Natural killer cell (primary cell): ENCODE data around the gene TMIE. TPM values are rescaled to one million over a fixed set of nuclear protein-coding genes. Genes with fewer than 3 reads are reported as not detected.

ENCODE experiments used
- ATAC-seq, 3 donors: fragments of 150-1000 bp in 2 of 3; fragments of 200-7000 bp in 1 of 3; cut with Tn5 transposase; 1 replicate in 1 of 3; 2 replicates in 2 of 3; pipeline ENCODE4 v1.10.0; 2021; ENCODE audit warnings: mild to moderate bottlenecking in 2 of 3, moderate library complexity in 2 of 3
- DNase-seq, 2 donors: peaks; one replicate each; pipeline versions ENCODE4 v3.0.0 to v3.0.0-alpha.2; 2013 to 2021; ENCODE audit warnings: mixed read lengths in 1 of 2
- H3K27ac ChIP-seq: one replicate; pipeline ENCODE4 v1.5.1; 2013; ENCODE audit warnings: mild to moderate bottlenecking, low read length
- H3K27me3 ChIP-seq: one replicate; pipeline ENCODE4 v1.6.1; 2013; ENCODE audit warnings: low read length; ENCODE audit not compliant: control insufficient read depth, insufficient read depth
- H3K36me3 ChIP-seq: one replicate; pipeline ENCODE4 v1.6.1; 2013; ENCODE audit warnings: low read length; ENCODE audit not compliant: control insufficient read depth, insufficient read depth
- H3K4me1 ChIP-seq: one replicate; pipeline ENCODE4 v1.6.1; 2013; ENCODE audit warnings: low read length; ENCODE audit not compliant: control insufficient read depth, insufficient read depth
- H3K4me3 ChIP-seq: one replicate; pipeline ENCODE4 v1.5.1; 2013; ENCODE audit warnings: low read length
- H3K9me3 ChIP-seq: one replicate; pipeline ENCODE4 v1.6.1; 2013; ENCODE audit warnings: low read length; ENCODE audit not compliant: control insufficient read depth, insufficient read depth
- H3K27ac Mint-ChIP-seq, 2 donors: one replicate each; pipeline ENCODE4 v1.8.0; 2022; ENCODE audit warnings: mild to moderate bottlenecking in 2 of 2, mixed read lengths in 2 of 2, moderate library complexity in 1 of 2
- H3K27me3 Mint-ChIP-seq, 2 donors: one replicate each; pipeline ENCODE4 v1.8.0; 2022; ENCODE audit warnings: low read depth in 2 of 2, mixed read lengths in 2 of 2
- H3K36me3 Mint-ChIP-seq: one replicate; pipeline ENCODE4 v1.8.0; 2022; ENCODE audit warnings: mixed read lengths
- H3K4me1 Mint-ChIP-seq, 2 donors: one replicate each; pipeline ENCODE4 v1.8.0; 2022; ENCODE audit warnings: mixed read lengths in 2 of 2
- H3K4me3 Mint-ChIP-seq: one replicate; pipeline ENCODE4 v1.8.0; 2022; ENCODE audit warnings: mild to moderate bottlenecking, moderate library complexity, mixed read lengths
- H3K9me3 Mint-ChIP-seq, 2 donors: one replicate each; pipeline ENCODE4 v1.8.0; 2022; ENCODE audit warnings: mixed read lengths in 2 of 2
- WGBS: methylation state at CpG from one replicate; pipeline ENCODE4 v1.1.7; 2013; ENCODE audit warnings: missing lambda C conversion rate; ENCODE audit not compliant: insufficient coverage; 5-methylcytosine and 5-hydroxymethylcytosine counted together
- intact Hi-C: fragments of 100-400 bp; cut with micrococcal nuclease; formaldehyde crosslinking; loops from one replicate; pipeline ENCODE4 v1.14.2; 2022
- total RNA-seq, 4 donors: library from RNA; stranded (reverse); fragments of 120-200 nt in 1 of 4; gene quantifications; one replicate each; pipeline versions ENCODE4 v1.2.3 to v1.2.4, GENCODE V29; 2013 to 2022
- TF ChIP-seq, protein P1 (sequence below): fragments of 200-600 bp; IDR thresholded peaks from one replicate; pipeline ENCODE4 v1.8.0; 2022; ENCODE audit warnings: antibody characterized with exemption

Gene TMIE
- total RNA-seq, 3 donors from 2014 or later (not counting 1 experiment from before 2014, with no cell fraction given) = not detected

DNA sequence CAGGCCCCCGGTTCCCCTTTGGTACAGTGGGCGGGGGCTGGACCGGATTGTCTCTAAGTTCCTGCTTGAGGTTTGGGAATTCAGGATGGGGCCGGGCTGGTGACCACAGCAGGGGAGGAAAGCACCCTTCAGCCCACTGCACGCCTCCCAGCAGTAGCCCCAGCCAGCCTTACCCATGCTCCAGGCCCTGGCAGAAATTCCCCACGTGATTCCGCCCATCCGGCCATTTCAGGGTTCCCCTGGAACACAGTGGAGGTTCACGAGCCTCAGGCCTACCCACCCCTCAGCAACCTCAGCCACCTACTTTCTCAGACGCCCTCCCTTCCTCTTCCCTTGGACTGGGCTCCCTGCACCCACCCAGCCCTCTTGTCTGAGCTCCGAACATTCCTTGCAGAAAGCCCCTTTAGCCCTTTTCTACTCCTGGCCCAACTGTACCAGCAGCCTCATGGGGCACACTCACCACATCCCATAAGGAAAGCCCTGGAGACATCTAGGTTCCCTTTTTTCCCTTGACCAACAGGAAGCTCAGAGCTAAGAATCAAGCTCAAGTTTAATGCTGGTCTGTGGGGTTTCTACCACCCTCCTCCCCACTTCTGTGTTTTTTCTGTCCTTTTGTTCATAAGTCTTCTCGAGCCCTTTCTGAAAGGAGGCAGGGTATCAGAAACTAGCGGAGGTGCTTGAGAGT, 19.2 kb upstream of the TMIE start:
- Mint-ChIP-seq H3K27ac (no peak overlapping the region), H3K27me3 (no peaks in the 10 kb centered on the region), H3K4me3 (no peak overlapping the region), H3K9me3 (no peaks in the 10 kb centered on the region), H3K4me1 (no peaks in the 10 kb centered on the region), H3K36me3 (no peaks in the 10 kb centered on the region)
- Histone ChIP-seq H3K27me3 (no peaks in the 10 kb centered on the region), H3K4me3 (no peak overlapping the region), H3K36me3 (no peaks in the 10 kb centered on the region), H3K27ac (no peak overlapping the region), H3K4me1 (no peaks in the 10 kb centered on the region), H3K9me3 (no peaks in the 10 kb centered on the region)
- intact Hi-C loops = no loop called here
- DNase-seq = no peak
- 75% methylated on average over 13 of the region's 13 CpGs for WGBS
- TF ChIP-seq, protein P1, sequence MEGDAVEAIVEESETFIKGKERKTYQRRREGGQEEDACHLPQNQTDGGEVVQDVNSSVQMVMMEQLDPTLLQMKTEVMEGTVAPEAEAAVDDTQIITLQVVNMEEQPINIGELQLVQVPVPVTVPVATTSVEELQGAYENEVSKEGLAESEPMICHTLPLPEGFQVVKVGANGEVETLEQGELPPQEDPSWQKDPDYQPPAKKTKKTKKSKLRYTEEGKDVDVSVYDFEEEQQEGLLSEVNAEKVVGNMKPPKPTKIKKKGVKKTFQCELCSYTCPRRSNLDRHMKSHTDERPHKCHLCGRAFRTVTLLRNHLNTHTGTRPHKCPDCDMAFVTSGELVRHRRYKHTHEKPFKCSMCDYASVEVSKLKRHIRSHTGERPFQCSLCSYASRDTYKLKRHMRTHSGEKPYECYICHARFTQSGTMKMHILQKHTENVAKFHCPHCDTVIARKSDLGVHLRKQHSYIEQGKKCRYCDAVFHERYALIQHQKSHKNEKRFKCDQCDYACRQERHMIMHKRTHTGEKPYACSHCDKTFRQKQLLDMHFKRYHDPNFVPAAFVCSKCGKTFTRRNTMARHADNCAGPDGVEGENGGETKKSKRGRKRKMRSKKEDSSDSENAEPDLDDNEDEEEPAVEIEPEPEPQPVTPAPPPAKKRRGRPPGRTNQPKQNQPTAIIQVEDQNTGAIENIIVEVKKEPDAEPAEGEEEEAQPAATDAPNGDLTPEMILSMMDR = no peak
- no peak for ATAC-seq

DNA sequence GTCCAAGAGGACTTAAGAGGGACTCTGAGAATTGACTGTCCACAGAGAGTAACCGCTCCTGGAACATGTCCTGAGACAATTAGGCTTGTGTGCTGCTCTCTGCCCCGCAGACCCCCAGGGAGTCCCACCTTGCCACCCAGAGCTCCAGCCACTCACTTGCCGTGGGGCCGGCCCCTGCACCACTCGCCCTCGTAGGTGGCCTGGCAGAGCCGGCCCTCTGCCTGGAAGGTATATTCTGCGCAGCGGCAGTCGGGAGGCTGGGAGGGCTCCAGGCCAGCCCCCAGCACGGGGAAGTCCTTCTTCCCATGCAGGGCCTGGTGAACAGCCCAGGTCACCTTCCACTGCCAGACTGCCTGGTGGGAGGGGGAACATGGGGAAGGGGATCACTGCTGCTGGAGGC, 18.2 kb upstream of the TMIE start:
- TF ChIP-seq, protein P1 = no peak
- no peaks in the 10 kb centered on the region for H3K9me3 Mint-ChIP-seq
- H3K4me3 ChIP-seq = no peak overlapping the region
- no peak overlapping the region for H3K27ac ChIP-seq
- H3K27me3 Mint-ChIP-seq = no peaks in the 10 kb centered on the region
- intact Hi-C loops = no loop called here
- no peaks in the 10 kb centered on the region for H3K9me3 ChIP-seq
- 86% methylated on average over 11 of the region's 11 CpGs for WGBS
- H3K36me3 ChIP-seq = no peaks in the 10 kb centered on the region
- no peaks in the 10 kb centered on the region for H3K4me1 Mint-ChIP-seq
- H3K4me3 Mint-ChIP-seq = no peak overlapping the region
- no peaks in the 10 kb centered on the region for H3K4me1 ChIP-seq
- H3K27me3 ChIP-seq = no peaks in the 10 kb centered on the region
- no peak for DNase-seq
- no peaks in the 10 kb centered on the region for H3K36me3 Mint-ChIP-seq
- H3K27ac Mint-ChIP-seq = no peak overlapping the region
- ATAC-seq = no peak

DNA sequence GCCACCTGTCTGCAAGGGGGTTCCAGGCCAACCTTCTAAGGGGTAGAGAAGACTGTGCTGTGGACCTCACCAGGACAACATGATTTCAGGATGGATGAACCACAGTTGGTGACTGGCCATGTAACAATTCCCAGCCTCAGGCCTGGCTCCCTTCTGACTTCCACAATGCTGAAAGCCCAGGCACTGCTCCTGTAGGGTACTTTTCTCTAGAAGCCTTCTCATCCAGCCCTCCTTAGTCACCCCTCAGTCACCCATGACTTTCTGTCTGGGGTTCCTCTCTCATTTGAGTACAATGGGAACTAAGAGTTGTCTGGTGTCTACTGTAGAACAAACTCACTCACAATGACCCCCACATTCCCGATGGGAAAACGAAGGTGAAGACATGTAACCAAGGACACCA, 16.3 kb upstream of the TMIE start:
- Mint-ChIP-seq H3K27me3 (no peaks in the 10 kb centered on the region), H3K4me3 (no peak overlapping the region), H3K27ac (no peak overlapping the region), H3K9me3 (no peaks in the 10 kb centered on the region), H3K36me3 (no peaks in the 10 kb centered on the region), H3K4me1 (no peaks in the 10 kb centered on the region)
- whole genome bisulfite sequencing = 91% methylated on average over 2 of the region's 2 CpGs
- TF ChIP-seq, protein P1 = no peak
- ATAC-seq (no peak), DNase-seq (no peak)
- no peaks in the 10 kb centered on the region for H3K9me3 ChIP-seq
- no peak overlapping the region for H3K27ac ChIP-seq
- no peaks in the 10 kb centered on the region for H3K4me1 ChIP-seq
- intact Hi-C loops = no loop called here
- no peak overlapping the region for H3K4me3 ChIP-seq
- H3K36me3 ChIP-seq = no peaks in the 10 kb centered on the region
- H3K27me3 ChIP-seq = no peaks in the 10 kb centered on the region

DNA sequence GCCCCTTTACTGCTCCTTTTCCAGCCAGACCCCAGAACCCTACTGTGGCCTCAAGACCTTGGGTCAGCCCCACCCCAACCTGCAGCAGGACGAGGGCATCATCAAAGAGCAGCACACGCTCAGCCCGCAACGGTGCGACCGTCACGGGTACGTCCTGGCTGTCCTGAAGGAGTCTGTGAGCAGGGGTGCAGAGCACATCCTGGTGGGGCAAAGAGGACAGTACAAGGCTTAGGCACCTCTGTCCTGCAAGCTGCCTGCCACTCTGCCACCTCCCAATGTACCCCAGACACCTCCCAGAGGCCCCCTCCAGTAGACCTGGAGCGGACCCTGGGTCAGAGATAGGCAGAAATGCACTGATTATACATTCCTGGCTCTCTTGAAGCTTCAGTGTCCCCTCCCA, 15.7 kb upstream of the TMIE start:
- Mint-ChIP-seq H3K9me3 (no peaks in the 10 kb centered on the region), H3K4me1 (no peaks in the 10 kb centered on the region), H3K27me3 (no peaks in the 10 kb centered on the region), H3K4me3 (no peak overlapping the region), H3K36me3 (no peaks in the 10 kb centered on the region), H3K27ac (no peak overlapping the region)
- TF ChIP-seq, protein P1 = no peak
- Histone ChIP-seq H3K27me3 (no peaks in the 10 kb centered on the region), H3K4me1 (no peaks in the 10 kb centered on the region), H3K4me3 (no peak overlapping the region), H3K27ac (no peak overlapping the region), H3K9me3 (no peaks in the 10 kb centered on the region), H3K36me3 (no peaks in the 10 kb centered on the region)
- DNase-seq (no peak), ATAC-seq (no peak)
- 94% methylated on average over 9 of the region's 9 CpGs for WGBS
- intact Hi-C loops = no loop called here
